Nephron progenitor cell (in vitro differentiated cells): ENCODE results near the gene SH3BGRL3.

Source experiments
- DNase-seq: peaks from one replicate; pipeline ENCODE4 v3.0.0; 2021
- H3K27ac Mint-ChIP-seq: 2 replicates; pipeline ENCODE4 v1.8.0; 2021; ENCODE audit warnings: mild to moderate bottlenecking, moderate library complexity, mixed read lengths
- H3K27me3 Mint-ChIP-seq: 2 replicates; pipeline ENCODE4 v1.8.0; 2021; ENCODE audit warnings: mild to moderate bottlenecking, low read depth, mixed read lengths; ENCODE audit not compliant: poor library complexity
- H3K36me3 Mint-ChIP-seq: 2 replicates; pipeline ENCODE4 v1.8.0; 2021; ENCODE audit warnings: low read depth, mixed read lengths
- H3K4me1 Mint-ChIP-seq: 2 replicates; pipeline ENCODE4 v1.8.0; 2021; ENCODE audit warnings: mixed read lengths
- H3K4me3 Mint-ChIP-seq: 2 replicates; pipeline ENCODE4 v1.8.0; 2021; ENCODE audit warnings: mild to moderate bottlenecking, moderate library complexity, mixed read lengths
- H3K9me3 Mint-ChIP-seq: 2 replicates; pipeline ENCODE4 v1.8.0; 2021; ENCODE audit warnings: mild to moderate bottlenecking, moderate library complexity, mixed read lengths
- TF ChIP-seq, protein P1 (sequence below): fragments of 200-600 bp; sonication (generic); IDR thresholded peaks from 2 replicates; pipeline ENCODE4 v1.5.0; 2021; ENCODE audit warnings: antibody characterized with exemption

The SH3BGRL3 gene

DNA sequence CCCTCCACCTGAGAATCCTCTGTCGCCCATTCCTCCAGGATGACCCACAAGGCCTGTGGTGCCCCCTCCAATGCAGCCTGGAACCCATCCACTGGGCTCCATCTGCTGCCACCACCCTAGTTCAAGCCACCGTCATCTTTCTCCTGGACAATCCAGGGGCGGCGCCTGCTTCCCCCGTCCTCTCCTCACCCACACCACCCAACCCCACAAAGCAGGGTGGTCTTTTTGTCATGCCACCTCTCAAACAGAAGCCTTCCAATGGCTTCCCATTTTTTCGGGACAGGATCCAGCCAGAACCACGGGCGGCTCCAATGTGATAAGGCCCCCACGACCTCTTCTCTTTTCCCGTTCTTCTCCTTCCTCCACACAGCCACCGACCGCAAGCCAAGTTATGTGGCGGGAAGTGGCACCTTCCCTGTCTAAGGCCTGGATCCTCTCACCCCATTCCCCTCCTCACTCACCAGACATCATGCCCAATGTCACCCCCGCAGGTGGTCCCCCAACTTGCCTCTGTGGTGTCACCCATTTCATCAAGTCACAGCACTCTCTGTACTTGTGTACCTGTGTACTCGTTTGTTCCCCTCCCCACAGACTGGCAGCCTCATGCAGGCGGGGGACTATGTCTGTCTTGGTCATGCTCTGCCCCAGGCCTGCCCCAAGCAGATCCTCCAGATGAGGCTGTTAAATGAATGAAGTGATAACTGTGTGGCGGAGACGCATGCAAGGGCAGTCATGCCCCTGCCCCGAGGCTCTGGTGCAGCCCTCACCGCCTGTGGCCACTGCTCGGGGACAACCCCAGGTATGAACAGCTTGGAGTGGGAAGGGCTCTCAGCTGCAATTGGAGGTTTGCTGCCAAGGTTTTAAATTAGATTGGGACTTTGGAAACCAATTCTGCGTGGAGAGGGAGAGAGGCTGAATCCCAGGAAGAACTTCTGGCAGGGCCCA lies 15.6 kb downstream of the SH3BGRL3 start:
- Mint-ChIP-seq H3K4me1 (peaks cover 67% of the 10 kb centered on the region), H3K9me3 (no peaks in the 10 kb centered on the region), H3K27ac (no peak overlapping the region), H3K4me3 (no peak overlapping the region), H3K27me3 (peaks cover 3% of the 10 kb centered on the region), H3K36me3 (peaks cover 24% of the 10 kb centered on the region)
- DNase-seq: no peak
- TF ChIP-seq, protein P1, sequence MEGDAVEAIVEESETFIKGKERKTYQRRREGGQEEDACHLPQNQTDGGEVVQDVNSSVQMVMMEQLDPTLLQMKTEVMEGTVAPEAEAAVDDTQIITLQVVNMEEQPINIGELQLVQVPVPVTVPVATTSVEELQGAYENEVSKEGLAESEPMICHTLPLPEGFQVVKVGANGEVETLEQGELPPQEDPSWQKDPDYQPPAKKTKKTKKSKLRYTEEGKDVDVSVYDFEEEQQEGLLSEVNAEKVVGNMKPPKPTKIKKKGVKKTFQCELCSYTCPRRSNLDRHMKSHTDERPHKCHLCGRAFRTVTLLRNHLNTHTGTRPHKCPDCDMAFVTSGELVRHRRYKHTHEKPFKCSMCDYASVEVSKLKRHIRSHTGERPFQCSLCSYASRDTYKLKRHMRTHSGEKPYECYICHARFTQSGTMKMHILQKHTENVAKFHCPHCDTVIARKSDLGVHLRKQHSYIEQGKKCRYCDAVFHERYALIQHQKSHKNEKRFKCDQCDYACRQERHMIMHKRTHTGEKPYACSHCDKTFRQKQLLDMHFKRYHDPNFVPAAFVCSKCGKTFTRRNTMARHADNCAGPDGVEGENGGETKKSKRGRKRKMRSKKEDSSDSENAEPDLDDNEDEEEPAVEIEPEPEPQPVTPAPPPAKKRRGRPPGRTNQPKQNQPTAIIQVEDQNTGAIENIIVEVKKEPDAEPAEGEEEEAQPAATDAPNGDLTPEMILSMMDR: no peak

DNA sequence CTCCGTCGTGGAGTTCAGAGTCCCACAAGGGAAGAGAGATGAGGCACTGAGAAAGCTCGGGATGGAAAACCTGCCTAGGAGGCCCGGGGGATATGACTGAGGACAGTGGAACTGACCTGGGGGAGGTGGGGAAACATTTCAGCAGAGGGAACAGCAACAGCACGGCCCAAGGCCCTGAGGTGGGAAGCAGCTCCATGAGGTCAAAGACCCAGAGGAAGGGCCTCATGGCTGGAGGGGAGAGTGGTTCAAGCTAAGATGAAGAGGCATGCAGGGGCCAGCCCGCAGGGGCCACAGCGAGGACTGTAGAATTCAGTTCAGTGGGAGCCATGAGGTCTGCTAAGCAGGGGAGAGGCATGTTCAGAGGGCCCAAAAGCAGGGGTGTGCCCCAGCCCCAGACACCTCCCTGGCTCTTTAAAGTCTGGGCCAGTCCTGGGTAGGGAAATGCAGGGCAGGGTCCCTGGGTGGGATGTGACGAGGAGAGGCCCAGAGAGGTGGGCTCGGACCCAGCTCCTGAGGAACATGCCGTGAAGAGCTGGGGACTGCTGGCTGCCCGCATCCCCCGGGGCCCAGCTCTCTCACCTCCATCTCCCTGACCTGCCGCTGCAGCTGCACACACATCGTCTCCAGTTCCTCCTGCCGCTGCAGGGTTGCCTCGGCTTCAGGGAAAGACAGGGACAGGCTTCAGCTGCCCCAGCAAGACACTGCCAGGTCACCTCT lies 16.6 kb downstream of the SH3BGRL3 start:
- DNase-seq: no peak
- Mint-ChIP-seq H3K4me3 (no peak overlapping the region), H3K4me1 (peaks cover 57% of the 10 kb centered on the region), H3K9me3 (no peaks in the 10 kb centered on the region), H3K36me3 (peaks cover 24% of the 10 kb centered on the region), H3K27ac (peak overlapping the region; percentile 94), H3K27me3 (peaks cover 3% of the 10 kb centered on the region)
- TF ChIP-seq, protein P1: no peak

DNA sequence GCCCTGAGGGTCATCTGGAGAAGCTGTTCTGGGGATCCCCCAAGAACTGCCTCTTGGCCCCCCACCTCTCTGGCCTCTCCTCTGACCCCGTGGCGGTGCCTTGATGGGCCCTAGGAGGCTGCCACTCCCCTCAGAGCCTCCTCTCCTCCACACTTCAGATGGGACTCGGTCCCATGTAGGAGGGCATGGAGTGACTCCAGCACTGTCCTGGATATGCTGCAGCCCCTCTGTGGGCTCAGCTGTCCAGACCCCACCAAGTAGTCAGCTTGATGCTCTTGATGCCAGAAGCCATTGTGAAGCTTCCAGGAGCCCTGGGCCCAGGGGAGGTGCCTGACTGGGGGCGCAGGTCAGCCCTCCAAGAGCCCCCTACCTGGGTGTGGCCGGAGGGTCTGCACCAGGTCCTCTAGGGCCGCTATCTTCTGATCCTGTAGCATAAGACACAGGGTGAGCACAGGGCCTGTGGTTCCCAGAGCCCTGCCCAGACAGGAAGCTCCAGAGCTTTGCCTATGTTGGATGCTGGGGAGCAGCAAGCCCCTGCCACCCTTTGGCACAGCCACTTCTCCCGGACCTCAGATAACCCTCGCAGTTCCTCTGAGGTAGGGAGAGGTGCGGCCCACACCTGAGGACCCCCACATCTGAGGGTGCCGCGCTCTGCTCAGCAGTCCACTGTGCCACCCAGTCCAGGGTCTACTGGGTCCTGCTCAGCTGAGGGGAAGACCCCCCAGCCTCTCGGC lies 17.3 kb downstream of the SH3BGRL3 start:
- peaks cover 50% of the 10 kb centered on the region for H3K4me1 Mint-ChIP-seq
- H3K27me3 Mint-ChIP-seq: peaks cover 3% of the 10 kb centered on the region
- H3K27ac Mint-ChIP-seq: no peak overlapping the region
- H3K36me3 Mint-ChIP-seq: peaks cover 24% of the 10 kb centered on the region
- no peaks in the 10 kb centered on the region for H3K9me3 Mint-ChIP-seq
- DNase-seq: no peak
- TF ChIP-seq, protein P1: no peak
- H3K4me3 Mint-ChIP-seq: no peak overlapping the region

DNA sequence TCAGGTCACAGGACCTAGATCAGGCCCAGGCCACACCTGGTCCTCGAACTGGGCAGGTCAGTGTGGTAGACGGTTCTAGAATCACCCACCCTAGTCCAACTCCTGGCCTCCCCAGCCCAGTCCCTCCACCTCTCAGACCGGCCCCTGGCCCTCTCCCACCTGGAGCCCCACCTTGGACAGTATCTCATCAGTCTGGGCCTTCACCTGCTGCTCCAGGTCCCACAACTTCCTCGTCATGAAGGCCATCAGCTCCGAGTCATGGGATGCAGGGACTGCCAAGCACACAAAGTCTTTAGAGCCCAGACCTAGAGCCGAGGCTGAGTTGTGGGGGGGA lies 17.9 kb downstream of the SH3BGRL3 start:
- TF ChIP-seq, protein P1: no peak
- Mint-ChIP-seq H3K9me3 (no peaks in the 10 kb centered on the region), H3K36me3 (peaks cover 22% of the 10 kb centered on the region), H3K27me3 (peaks cover 3% of the 10 kb centered on the region), H3K27ac (no peak overlapping the region), H3K4me3 (no peak overlapping the region), H3K4me1 (peaks cover 52% of the 10 kb centered on the region)
- no peak for DNase-seq

DNA sequence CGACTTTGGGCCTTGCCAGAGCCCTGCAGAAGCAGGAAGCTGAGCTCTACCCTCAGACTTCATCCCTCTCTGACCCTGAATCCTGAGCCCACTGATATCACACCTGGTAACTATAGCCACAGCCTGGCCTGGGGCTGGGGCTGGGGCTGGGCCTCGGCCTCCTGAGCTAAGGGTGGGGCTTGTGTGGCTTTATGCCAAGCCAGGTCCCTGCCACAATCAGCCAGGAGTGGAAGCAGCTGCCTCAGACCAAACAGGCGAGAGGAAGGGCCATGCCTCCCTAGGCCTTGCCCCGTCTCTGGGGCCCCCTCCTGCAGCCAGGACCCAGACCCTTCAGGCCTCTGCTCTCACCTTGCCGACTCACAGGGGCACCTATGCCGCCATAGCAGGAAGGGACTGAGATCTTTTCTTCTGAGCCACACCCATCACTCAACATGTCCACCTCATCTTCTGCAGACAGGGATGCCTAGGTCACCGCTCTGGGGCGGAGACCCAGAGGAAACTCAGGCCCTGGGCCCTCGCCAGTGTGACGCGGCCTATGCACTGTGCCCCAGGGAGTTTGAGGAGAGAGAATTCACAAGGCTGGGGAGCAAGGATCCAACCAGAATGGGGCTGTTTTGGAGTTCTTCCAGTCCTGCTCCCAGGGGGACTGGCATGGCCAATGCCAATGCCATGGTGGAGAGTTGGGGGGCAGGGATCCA lies 20.8 kb downstream of the SH3BGRL3 start:
- Mint-ChIP-seq H3K27ac (no peak overlapping the region), H3K4me3 (no peak overlapping the region), H3K27me3 (peaks cover 3% of the 10 kb centered on the region), H3K9me3 (no peaks in the 10 kb centered on the region), H3K4me1 (peaks cover 32% of the 10 kb centered on the region), H3K36me3 (peaks cover 4% of the 10 kb centered on the region)
- TF ChIP-seq, protein P1: no peak
- no peak for DNase-seq
